ENCODE data around the gene GASK1B.

The GASK1B gene

GRCh38 chr4:158186815-158187214 lies 14.0 kb upstream of the GASK1B start:
- DNase-seq (ENCODE audit: low read depth, low spot score): no peak

DNA sequence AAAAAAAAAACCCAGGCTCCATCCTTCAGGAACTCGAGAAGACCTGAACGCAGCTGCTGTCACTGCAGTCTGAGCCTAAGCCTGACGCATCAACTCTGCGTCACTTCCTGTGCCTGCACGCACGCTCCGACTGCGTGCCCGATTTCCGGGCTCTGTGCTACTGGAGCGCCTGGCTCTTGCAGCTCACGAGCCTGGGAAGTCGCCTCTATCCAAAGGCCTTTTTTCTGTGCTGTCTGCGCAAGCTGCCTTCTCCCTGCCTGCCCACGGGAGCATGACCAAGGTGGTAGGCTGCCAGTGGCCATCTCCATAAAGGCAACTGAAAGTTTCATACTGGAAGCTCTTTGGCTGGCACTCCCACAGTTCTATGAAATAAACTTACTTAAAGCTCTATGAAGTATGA lies 9.9 kb upstream of the GASK1B start:
- DNase-seq (ENCODE audit: low read depth, low spot score): no peak

- no peak for DNase-seq (ENCODE audit: low read depth, low spot score)
Measured at GRCh38 chr4:158181906-158182305, 9.1 kb upstream of the GASK1B start.

DNA sequence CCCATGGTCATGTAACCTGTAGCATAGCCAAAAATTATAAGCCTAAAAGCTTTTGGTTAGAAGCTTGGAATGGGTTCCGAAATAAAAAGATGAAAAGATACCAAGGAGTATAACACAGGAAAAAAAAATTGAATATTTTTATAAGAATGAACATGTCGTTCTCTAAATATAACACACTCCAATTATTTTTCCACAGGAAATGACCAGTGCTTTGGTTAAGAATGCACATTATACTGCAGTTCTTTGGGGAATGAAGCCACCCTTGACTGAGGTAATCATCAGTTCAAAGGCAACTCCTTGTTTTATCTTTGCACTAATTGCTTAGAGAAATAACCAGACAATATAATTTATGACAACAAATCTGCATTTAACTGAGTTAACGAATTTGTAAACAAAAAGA lies 6.6 kb upstream of the GASK1B start:
- no peak for DNase-seq (ENCODE audit: low read depth, low spot score)

DNA sequence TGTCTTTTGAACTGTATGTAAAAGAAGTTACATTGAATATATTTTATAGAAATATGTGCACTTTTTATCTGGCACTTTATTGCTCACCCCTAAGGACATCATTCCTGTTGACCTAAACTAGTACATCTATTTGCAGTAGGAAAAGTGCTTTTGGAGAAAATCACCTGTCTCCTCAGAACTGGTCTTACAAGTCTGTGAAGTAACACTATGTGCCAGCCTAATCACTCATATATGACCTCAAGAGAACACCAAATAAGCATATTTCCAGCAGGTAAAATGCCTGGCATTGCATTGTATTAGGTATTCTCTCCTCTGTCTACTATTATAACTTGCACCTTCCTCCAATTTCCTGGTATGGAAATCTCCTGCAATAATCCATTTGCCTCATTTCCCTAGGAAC lies 4.0 kb upstream of the GASK1B start:
- no peak for DNase-seq (ENCODE audit: low read depth, low spot score)

DNA sequence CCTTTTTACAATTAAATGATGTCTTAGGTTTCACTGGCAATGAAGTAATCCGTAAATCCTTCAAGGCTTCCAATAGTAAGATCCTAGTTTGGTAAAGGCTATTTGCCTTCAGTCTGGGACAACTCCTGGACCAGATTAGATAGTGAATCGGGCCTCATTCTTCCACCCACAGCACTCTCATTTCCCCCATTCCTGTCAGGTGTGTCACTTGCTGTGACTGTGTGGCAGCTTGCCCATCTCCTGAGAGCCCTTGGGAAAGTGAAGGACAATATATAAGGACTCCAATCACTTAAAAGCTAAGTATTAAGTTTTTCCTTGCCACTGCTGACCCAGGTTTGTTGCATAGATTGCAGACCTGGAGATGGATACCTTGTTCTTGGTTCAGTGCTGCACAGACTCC lies 3.3 kb upstream of the GASK1B start:
- DNase-seq (ENCODE audit: low read depth, low spot score): no peak

GRCh38 chr4:158170691-158171561 lies 1.9 kb downstream of the GASK1B start:
- DNase-seq (ENCODE audit: low read depth, low spot score): no peak

- no peak for DNase-seq (ENCODE audit: low read depth, low spot score)
Measured at GRCh38 chr4:158169931-158170690, 2.7 kb downstream of the GASK1B start.

DNA sequence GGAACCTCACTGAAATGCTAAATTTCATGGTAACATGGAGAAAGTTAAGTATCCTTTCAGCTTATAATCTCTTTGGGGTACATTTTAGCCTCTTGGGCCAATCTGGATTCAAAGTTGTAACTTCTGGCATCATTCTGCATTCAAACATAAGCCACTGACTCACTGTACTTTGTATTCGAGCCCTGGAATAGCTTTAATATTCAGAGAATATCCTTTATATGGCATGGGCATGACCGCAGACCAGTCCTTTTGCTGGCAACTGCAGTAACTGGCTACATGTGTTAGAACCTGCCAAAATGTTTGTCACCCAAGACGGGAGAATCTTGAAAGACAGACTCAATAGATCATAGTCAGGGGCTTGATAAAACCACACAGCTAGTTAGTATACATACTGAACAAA lies 3.3 kb downstream of the GASK1B start:
- no peak for DNase-seq (ENCODE audit: low read depth, low spot score)

DNA sequence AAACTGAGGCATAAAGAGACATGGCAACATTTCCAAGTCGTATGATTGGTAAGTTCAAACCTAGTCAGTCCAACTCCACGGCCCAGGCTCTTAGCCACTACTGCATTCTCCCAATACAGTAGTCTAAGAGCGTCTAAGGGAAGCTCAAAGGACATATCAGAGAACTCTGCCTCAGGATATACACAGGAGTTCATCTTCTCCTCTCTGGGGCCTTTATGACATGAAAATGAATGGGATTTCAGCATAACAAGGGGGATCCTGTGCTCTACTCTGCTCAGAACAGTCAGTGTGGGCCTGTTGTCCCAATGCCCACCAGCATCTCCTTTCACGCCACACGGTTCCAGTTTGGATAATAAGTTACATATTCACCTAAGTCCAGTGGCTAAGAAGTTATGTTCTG lies 4.2 kb downstream of the GASK1B start:
- no peak for DNase-seq (ENCODE audit: low read depth, low spot score)

DNA sequence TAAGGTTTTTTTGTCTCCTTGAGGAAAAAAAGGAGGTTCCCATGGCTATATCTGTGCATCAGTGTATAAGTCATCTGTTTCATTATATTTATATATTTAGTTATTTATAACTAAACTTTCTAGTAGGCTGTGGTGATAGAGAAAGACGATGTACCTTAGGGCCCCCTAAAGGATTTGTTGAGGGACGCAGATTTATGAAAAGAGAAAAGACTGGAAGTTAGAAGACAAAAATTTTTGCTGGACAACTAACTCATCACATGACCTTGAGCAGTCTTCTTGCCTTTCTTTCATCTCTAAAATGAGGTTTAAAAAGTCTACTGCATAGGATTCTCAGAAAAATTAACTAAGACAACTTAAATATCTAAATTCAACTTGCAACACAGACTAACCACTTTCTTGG lies 6.1 kb downstream of the GASK1B start:
- DNase-seq (ENCODE audit: low read depth, low spot score): no peak

GRCh38 chr4:158164768-158165213 lies 8.0 kb downstream of the GASK1B start:
- no peak for DNase-seq (ENCODE audit: low read depth, low spot score)

DNA sequence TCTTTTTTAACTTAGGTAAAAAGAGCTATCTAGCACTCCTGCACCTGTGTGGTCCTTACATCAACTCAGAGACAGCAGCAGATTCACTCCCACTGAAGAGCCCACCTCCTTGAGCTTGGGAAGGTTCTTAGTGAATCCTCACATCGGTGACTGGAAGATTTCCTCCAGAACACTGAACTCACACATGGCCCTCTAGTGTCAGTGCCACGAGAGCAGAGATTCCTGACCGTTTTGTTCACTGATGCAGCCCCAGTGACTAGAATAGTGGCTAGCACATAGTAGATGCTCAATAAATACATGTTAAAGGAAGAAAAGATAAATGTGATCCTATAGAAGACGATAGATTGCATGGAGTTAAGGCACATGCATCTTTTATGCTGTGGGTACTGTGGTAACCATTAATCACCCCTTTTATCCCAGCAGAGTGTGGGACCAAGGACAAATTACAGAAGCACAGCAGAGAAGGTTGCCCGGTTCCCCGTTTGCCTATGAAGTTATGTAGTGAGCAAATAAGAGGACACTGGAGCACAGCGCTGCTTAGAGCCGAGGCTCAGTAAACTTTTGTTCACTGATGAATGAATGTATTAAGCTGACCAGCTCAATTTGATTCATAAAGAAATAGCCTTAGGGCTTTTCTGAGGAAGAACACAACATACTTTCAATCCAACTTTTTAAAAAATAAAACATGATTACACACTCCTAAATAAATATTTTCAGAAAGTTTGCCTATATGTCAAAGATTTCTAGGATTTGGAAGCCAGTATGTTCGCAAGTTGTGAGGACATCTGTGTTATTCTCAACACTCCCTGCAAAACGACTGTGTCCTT lies 8.7 kb downstream of the GASK1B start:
- no peak for DNase-seq (ENCODE audit: low read depth, low spot score)

- DNase-seq (ENCODE audit: low read depth, low spot score): no peak
Measured at GRCh38 chr4:158162631-158163030, 10.2 kb downstream of the GASK1B start.

GRCh38 chr4:158161551-158162354 lies 11.1 kb downstream of the GASK1B start:
- no peak for DNase-seq (ENCODE audit: low read depth, low spot score)

DNA sequence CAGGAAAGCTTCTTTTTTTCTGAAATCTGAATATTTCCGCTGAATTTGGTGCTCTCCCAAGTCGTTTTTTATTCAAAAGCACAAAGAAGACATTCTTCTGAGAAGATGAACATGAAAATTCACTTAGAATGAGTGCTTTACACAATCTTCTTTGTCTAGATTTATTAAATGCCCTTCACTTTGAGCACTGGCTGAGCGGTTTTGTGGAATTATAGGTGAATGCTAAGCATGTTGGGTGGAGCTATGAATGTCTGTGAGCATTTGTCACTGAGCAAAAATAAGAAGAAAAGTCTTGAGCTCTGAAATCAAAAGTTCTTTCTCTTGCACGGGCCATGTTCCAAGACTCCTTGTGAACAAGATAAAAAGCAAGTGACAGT lies 13.1 kb downstream of the GASK1B start:
- no peak for DNase-seq (ENCODE audit: low read depth, low spot score)

GRCh38 chr4:158159054-158159717 lies 13.6 kb downstream of the GASK1B start:
- DNase-seq (ENCODE audit: low read depth, low spot score): no peak

DNA sequence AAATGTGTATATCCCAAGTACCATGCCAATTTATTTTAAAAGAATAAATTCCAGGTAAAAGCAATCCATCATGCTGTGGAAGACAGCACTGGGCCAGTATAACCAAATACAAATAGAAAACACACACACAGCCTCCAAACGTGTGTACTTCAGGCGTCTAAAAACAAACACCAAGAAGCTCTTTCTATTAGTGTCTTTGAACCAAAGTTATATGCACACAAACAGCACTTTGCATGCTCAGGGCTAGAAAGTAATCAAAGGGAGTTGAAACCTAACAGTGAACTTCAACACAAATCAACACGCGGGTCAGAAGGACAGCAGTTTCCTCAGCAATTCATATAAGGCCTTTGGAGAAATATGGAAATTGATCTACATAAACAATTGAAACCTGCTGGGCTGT lies 15.4 kb downstream of the GASK1B start:
- DNase-seq (ENCODE audit: low read depth, low spot score): no peak

DNA sequence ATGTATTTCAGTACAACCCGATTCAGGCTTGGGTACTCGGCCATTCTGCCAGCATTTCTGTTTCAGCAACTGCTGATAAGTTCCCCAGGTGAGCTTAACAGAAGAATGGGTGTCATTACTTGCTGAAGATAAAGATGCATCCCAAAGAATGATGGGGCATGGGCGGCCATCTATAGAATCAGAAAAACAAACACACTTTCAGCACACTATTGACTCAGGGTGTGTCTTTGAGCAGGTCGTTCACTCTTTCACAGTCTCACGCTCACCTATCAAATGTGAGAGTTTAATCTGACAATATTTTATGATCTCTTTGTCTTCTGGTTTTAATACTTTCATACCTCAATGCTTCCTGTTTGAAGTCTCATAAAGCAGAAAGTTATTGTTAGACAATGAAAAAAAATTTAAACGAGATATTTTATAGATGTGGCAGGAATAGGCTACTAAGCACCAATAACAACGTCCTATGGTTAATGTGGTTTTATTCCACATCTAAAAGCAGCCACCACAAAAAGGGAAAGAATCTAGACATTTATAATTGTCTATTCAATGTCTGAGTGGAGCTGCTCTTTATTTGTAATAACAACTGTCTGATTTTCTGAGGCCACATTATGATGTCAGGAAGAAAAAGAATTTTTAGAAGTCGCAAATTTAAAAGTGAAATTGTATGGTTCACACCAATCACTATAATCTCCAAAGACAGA lies 17.0 kb downstream of the GASK1B start:
- DNase-seq (ENCODE audit: low read depth, low spot score): no peak

DNA sequence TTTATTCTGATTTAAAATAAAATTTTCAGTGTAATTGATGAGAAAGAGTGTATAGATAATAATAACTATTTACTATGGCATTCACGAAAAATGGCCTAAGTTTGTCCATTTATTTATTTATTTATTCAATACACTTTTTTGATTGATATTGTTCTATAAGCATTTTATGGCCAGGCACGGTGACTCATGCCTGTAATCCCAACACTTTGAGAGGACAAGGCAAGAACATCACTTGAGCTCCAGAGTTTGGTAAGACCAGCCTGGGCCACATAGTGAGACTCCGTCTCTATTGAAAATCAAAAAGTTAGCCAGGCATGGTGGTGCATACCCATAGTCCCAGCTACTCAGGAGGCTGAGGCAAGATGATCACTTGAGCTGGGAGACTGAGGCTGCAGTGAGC lies 25.7 kb downstream of the GASK1B start:
- DNase-seq (ENCODE audit: low read depth, low spot score): no peak
